ENCODE data around the gene MEOX1.

MEOX1 gene

DNA sequence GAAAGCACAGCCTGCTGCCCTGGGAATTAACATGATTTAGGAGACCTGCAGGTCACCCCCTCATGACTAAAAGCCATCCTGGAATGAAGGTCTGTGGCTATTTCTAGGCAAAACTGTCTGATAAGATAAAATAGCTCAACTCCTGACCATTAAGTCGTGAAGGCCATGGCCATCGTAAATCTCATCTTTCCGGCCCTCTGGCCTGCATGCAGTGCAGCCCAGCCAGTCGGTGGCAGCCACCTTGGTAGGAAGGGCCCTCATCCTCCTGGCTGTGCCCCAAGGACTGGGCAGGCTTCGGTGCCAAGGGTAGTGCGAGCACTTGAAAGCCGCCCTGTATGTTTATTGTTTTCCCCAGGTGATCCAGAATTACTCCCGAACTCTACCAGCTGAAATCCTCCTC lies 18.2 kb upstream of the MEOX1 start:
- no peak for FAIRE-seq

GRCh38 chr17:43679401-43679800 lies 17.7 kb upstream of the MEOX1 start:
- no peak for FAIRE-seq

DNA sequence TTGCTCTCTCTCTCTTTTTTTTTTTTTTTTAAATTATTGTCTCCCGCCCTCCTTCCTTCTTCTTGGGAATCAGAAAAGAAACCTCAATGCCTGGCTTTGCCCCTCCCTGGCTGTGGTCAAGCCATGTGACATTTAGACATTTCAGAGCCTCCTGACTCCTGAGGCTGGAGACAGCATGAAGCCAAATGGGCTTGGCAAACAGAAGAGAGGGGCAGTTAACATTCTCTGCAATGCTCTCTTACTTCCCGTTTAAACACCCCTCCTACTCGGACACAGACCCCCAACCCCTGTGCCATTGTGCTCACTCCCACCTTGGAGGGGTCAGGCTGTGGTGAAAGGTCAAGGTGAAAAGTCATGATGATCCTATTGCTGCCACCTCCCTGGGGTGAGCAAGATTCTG lies 14.7 kb upstream of the MEOX1 start:
- FAIRE-seq = no peak

DNA sequence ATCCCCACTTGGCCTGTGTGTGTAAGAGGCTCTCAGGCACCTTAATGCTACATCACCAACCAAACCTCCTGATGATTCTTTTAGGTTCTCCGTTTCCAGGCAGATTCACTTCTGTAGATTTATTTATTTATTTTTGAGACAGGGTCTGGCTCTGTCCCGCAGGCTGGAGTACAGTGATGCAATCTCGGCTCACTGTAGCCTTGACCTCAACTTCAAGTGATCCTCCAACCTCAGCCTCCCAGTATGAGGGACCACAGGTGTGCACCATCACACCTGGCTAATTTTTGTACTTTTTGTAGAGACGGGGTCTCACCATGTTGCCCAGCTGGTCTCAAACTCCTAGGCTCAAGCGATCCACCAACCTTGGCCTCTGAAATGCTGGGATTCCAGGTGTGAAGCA lies 12.7 kb upstream of the MEOX1 start:
- no peak for FAIRE-seq

DNA sequence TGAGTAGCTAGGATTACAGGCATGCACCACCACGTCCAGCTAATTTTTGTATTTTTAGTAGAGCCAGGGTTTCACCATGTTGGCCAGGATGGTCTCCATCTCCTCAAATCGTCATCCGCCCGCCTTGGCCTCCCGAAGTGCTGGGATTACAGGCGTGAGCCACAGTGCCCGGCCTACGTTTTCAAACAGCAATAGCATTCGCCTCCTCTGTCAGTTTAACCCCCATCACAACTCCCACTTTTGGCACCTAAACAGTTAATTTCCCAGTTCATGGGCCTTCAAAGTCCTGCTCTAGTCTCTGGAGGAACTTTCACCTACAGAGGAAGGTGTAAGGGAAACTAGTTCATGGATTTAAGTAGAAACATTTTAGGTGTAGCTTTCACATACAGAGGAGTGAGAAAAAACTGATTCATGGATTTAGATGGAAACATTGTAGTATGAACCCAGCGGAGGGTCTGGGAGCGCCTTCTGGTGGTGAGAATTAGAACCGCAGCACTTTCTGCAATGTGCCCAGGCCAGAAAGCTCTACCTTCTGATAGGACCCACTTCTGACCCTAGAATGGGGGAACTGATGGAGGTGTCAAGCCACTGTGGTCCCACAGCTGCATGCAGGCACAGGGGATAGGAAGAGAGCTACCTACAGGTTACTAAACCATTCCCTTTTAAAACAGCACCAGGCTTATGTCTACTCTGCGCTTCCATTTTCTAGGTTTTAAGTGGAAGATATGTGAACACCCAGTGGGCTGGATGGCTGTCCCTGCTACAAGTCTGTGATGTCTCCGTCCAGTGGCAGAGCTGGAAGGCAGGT lies 12.0 kb upstream of the MEOX1 start:
- peak; percentile 47 for FAIRE-seq

DNA sequence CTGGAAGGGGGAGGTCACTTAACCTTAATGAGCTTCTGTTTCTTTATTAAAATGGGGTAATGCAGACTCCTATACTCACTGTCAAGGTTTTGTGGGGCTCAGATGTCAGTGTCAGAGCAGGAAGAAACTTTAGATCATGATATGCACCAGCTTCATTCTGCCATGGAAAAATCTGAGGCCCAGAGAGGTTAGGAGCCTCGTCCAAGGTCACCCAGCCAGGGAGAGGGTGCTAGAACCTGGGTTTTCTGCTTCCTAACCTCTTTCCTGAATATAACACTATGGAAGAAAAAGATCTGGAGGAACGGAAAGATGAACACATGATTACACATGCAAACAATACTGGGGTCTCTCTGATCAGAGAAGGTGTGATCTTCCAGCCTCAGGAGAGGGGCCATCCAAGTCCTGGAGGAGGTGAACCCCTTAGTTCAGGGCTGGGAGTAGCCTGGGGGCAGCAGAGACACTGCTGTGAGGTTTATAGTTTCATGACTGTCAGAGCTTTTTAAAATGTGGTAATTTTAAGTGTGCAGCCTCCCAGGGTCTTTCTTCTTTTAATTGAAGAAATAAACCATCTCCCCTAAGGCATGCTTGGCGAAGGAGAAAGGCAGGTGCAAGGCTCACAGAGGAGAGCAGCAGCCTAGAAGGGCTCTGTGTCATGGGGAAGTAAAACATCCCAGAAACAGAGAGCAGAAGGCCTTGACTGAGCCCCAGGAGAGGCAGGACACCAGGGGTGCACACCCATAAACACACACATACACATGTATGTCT lies 10.2 kb upstream of the MEOX1 start:
- FAIRE-seq = no peak

- FAIRE-seq = no peak
These were observed 9.4 kb upstream of the MEOX1 start for GRCh38 chr17:43671031-43671692.

GRCh38 chr17:43670645-43671030 lies 8.9 kb upstream of the MEOX1 start:
- no peak for FAIRE-seq

DNA sequence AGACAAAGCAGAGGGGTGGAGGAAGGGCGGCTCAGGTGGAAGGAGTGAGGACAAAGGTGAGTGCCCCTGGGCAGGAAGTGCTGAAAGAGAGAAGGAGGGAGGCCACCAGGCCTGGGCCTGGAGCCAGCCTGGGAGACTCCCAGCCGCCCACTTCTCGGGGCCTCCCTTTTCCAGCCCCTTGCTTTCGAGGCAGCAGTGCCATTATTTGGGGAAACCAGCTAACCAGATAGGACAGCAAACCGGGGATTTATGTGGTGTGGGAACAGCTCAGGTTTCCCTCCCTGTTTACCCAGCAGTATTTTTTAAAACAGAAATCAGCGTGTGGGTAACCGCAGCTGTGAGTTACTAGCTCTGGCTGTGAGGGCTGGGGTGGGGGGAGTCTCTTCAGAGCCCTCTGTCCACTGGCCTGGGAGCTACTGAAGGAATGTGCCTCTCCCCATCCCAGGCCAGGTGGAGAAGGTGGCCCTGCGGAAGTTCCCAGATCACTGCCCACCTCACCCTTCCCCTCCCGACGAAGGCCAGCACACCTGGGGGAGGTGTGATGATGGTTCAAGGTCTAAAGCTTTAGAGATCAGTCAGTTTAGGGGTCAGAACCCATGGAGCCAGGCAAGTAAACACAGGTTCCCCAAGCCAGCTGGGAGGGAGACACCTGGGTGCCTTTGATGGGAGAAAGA lies 8.4 kb upstream of the MEOX1 start:
- no peak for FAIRE-seq

DNA sequence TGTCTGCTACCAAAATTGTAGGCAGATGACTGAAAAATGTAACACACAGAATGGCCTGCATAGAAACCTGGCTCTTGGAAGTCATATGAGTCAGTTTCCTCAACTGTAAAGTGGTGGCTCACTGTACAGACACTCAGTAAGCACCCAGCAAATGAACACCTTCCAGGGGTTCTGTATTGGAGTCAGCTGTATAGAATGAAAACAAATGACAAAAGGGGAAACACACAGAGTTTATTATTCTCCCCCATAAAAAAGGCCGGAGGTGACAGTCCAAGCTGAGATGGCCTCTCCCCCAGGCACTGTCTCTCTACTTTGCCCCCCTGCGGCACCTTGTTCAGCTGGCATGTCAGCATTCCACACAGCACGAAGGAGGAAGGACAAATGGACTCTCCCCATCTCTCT lies 6.2 kb upstream of the MEOX1 start:
- no peak for FAIRE-seq

- no peak for FAIRE-seq
These were observed 5.8 kb upstream of the MEOX1 start for GRCh38 chr17:43667506-43667905.

GRCh38 chr17:43665937-43666236 lies 4.2 kb upstream of the MEOX1 start:
- no peak for FAIRE-seq

GRCh38 chr17:43665084-43665936 lies 3.6 kb upstream of the MEOX1 start:
- no peak for FAIRE-seq

GRCh38 chr17:43664096-43664495 lies 2.4 kb upstream of the MEOX1 start:
- FAIRE-seq = no peak

- no peak for FAIRE-seq
These were observed 1.7 kb upstream of the MEOX1 start for GRCh38 chr17:43663383-43663782.

- no peak for FAIRE-seq
These were observed 855 bp upstream of the MEOX1 start for GRCh38 chr17:43662413-43663141.

DNA sequence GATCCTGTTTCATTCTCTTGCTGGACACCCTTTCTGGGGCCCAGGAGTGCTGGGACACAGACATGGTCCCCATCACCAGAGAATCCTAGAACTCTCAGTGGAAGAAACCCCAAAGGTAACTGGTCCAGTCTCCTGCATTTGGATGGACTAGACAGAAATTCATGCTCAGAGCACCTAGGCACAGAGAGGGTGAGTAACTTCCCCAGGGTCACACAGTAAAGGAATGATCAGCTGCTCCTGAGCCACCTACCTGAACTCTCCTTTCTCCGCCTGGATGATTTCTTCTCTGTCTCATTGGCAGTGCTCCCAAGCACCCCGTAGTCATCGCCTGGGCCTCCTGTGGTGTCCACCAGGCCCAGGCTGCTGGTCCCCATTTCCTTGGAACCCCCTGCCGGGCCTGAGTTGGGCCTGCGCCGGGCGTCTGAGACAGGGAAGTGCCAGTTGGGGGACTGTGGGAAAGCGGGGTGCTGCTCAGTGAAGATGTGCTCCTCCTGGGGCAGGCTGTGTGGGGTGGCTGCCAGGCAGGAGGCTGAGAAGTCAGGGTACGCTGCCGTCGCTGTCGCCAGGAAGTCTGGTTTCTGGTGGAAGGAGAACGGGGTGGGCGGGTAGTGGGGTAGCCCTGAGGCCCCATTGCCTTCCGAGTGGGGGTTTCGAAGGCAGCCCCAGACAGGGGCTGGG lies 767 bp downstream of the MEOX1 start:
- FAIRE-seq = no peak

- FAIRE-seq = no peak
These were observed 1.7 kb downstream of the MEOX1 start for GRCh38 chr17:43659823-43660617.

DNA sequence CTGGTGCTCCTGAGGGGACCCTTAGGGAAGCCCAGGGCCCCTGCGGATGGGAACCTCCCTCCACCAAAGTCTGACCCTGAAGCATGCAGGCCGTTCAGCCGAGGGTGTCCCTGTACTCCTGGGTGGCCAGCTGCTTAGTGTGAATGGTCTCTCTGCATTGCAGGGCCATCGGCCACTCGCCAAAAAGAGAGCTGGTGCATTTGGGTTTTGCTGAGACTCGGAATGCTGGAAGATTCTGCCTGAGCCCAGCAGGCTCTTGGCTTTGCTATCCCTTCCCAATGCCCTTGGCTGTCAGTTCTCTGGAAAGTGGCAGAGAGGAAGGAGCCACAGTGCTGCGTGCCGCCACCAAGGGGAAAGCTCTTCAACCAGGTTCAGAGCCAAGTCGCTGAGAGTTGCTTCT lies 2.8 kb downstream of the MEOX1 start:
- no peak for FAIRE-seq

- FAIRE-seq = no peak
These were observed 5.9 kb downstream of the MEOX1 start for GRCh38 chr17:43655693-43656255.

Data from TTC549 (cell line).